ENCODE data around the gene BTG4. TPM values are rescaled to one million over a fixed set of nuclear protein-coding genes. Genes with fewer than 3 reads are reported as not detected.

Gene BTG4
- total RNA-seq, 4 donors from 2014 or later = not detected

DNA sequence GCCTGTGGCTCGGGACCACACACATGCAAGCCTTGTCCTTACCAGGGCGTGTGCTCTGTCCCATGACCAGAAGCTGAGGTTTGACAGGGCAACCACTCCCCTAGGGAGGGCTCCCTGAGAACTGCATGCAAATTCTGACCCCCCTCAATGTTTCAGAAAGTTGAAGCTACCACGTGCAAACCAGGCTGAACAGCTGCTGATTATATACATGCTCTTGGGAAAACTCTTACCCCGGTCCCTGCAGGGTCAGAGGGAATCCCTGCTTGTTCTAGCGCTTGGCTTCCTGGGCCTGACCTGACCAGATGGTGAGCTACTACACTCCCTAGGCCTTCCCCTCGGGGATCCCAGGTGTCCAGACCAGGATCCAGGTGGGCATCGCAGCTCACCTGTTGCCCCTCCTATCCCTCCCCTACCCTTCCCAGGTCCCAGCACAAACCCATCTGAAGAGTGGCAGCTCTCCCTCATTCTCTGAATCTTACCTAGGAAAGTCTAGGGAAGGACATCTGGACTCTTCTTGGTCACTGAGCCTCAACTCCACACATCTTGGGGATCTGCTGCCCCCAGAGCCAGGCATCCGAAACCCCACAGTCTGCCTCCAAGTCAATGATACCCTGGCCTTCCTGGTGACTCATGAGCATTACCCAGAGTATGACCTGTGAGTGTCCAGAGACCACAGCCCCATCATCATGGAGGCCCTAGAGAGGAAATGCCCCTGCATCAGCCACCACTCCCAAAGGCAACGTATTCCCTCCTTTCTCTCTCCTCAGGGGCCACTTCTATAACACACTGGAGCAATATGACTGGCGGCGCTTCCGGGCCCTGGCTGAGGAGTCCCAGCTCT lies 61.5 kb downstream of the BTG4 start:
- WGBS, 2 donors (ENCODE audit: low coverage in 1 of 2) = 90% methylated on average over 6 of the region's 12 CpGs; no CpG with 5 or more reads in 1 of the 2 donors
- TF ChIP-seq POLR2A (IDR thresholded peaks at IDR 0.05) (no peak), POLR2AphosphoS5 (IDR thresholded peaks at IDR 0.05) (no peak), EP300 (IDR thresholded peaks at IDR 0.05) (no peak)
- TF ChIP-seq, protein P1, sequence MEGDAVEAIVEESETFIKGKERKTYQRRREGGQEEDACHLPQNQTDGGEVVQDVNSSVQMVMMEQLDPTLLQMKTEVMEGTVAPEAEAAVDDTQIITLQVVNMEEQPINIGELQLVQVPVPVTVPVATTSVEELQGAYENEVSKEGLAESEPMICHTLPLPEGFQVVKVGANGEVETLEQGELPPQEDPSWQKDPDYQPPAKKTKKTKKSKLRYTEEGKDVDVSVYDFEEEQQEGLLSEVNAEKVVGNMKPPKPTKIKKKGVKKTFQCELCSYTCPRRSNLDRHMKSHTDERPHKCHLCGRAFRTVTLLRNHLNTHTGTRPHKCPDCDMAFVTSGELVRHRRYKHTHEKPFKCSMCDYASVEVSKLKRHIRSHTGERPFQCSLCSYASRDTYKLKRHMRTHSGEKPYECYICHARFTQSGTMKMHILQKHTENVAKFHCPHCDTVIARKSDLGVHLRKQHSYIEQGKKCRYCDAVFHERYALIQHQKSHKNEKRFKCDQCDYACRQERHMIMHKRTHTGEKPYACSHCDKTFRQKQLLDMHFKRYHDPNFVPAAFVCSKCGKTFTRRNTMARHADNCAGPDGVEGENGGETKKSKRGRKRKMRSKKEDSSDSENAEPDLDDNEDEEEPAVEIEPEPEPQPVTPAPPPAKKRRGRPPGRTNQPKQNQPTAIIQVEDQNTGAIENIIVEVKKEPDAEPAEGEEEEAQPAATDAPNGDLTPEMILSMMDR (IDR thresholded peaks at IDR 0.05) = no peak
- H3K4me1 ChIP-seq = no peaks in the 10 kb centered on the region

DNA sequence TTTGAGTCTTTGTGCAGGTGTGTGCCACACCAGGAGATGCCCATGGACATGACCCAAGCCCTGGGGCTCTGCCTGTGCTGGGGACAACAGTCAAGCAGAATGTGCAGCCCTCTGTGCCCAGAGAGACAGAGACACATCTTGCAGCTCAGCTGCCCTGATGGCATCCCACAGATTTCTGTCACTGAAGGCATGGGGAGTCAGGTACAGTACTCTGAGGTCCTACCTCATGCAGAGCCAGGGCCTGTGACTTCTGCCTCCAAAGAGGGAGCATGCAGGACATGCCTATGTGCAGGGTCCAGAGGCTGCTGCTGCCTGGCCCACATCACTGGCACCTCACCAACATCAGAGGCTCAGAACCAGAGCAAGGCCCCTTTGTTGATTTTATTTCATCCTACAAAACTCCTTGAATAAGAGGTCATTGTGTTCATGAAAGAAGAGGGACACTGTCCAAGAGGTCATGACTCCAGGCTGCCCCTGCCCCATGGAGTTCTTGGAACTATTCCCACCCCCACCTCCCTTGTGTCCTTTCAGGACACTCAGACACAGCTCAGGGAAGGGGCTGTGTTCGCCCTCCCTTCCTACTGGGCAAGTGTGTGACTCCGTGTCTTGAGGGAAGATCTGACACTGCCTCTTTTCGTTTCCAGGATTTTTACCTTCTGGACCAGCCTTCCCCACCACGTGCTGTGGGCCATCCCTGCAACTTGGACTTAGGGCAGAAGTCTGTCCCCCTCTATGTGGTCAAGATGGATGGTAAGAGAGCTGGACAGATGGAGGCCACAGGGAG lies 62.3 kb downstream of the BTG4 start:
- Histone ChIP-seq H3K4me3 (no peak overlapping the region), H3K9me3 (no peaks in the 10 kb centered on the region), H3K27ac (no peak overlapping the region), H3K36me3 (no peaks in the 10 kb centered on the region), H3K4me1 (no peaks in the 10 kb centered on the region), H3K27me3 (peaks cover 25% of the 10 kb centered on the region)
- whole genome bisulfite sequencing, 2 donors (ENCODE audit: low coverage in 1 of 2) = 83% methylated on average over 3 of the region's 4 CpGs; no CpG with 5 or more reads in 1 of the 2 donors
- TF ChIP-seq EP300 (IDR thresholded peaks at IDR 0.05) (no peak), POLR2A (IDR thresholded peaks at IDR 0.05) (no peak), POLR2AphosphoS5 (IDR thresholded peaks at IDR 0.05) (no peak)
- TF ChIP-seq, protein P1 (IDR thresholded peaks at IDR 0.05) = no peak
- no peak for ATAC-seq

More for the DNA sequence above, 61.5 kb downstream of the BTG4 start:
- Histone ChIP-seq H3K9me3 (no peaks in the 10 kb centered on the region), H3K27ac (no peak overlapping the region), H3K4me3 (no peak overlapping the region), H3K27me3 (peaks cover 25% of the 10 kb centered on the region), H3K36me3 (no peaks in the 10 kb centered on the region)
- no peak for ATAC-seq

DNA sequence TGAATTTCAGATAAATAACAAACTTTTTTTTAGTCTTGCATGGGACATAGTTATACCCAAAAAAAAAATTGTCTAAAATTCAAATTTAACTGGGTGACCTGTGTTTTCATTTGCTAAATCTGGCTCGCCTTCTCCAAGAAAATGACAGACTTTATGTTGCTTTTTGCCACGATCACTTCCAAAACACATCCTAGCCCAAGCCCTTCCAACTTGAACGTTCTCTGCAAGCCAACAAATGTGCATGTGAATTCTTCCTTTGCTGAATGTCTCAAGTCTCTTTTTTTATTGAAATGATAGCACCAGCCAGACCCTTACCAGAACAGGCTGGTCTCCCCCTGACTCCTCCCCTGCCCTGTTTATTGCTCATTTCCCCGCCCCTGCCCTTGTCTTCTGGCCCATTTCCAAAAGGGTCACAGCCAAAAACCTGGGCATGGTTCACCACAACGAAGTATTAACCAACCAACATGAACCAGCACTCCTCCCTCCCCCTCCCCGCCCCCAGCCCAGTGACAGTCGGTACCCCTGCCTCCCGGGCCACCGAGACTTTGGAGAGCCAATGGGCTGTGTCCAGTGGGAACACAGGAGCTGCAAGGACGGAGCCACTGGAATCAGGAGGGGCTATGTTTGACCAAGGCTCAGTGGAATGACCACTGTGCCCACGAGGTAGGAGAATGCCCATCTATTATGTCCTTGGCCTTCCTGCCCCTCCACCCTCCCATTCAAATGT lies 63.2 kb downstream of the BTG4 start:
- H3K4me1 ChIP-seq = no peaks in the 10 kb centered on the region
- H3K4me3 ChIP-seq = no peak overlapping the region
- WGBS, 2 donors (ENCODE audit: low coverage in 1 of 2) = 71 to 77% methylated on average over 3 to 4 of the region's 11 CpGs
- H3K36me3 ChIP-seq = no peaks in the 10 kb centered on the region
- TF ChIP-seq, protein P1 (IDR thresholded peaks at IDR 0.05) = no peak
- no peak for TF ChIP-seq POLR2AphosphoS5 (IDR thresholded peaks at IDR 0.05)
- TF ChIP-seq EP300 (IDR thresholded peaks at IDR 0.05) = no peak
- TF ChIP-seq POLR2A (IDR thresholded peaks at IDR 0.05) = no peak
- peaks cover 25% of the 10 kb centered on the region for H3K27me3 ChIP-seq
- no peak for ATAC-seq
- no peak overlapping the region for H3K27ac ChIP-seq
- H3K9me3 ChIP-seq = no peaks in the 10 kb centered on the region

DNA sequence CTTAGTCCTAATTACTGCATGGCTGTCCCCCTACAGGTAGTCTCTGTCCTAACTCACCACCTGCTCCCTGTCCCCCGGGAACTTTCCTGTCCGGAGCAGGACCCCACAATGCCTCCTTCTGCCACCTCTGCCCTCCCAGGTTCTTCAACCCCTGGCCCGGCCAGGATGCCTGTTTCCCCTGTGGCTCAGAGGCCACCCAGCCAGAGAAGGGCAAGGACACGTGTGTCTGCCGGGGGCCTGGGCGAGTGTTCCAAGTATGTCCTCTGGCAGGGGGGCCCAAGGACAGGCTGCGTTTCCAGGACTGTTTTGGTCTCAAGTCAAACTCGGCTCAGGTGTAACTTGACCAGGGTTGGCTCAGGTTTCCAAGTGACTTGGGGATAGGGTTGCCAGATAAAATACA lies 63.8 kb downstream of the BTG4 start:
- H3K4me3 ChIP-seq = no peak overlapping the region
- no peak for TF ChIP-seq EP300 (IDR thresholded peaks at IDR 0.05)
- TF ChIP-seq, protein P1 (IDR thresholded peaks at IDR 0.05) = no peak
- TF ChIP-seq POLR2AphosphoS5 (IDR thresholded peaks at IDR 0.05) = no peak
- no peak for TF ChIP-seq POLR2A (IDR thresholded peaks at IDR 0.05)
- no peaks in the 10 kb centered on the region for H3K36me3 ChIP-seq
- H3K4me1 ChIP-seq = no peaks in the 10 kb centered on the region
- peaks cover 25% of the 10 kb centered on the region for H3K27me3 ChIP-seq
- WGBS, 2 donors (ENCODE audit: low coverage in 1 of 2) = 75 to 77% methylated on average over 3 to 8 of the region's 8 CpGs
- no peak for ATAC-seq
- H3K9me3 ChIP-seq = no peaks in the 10 kb centered on the region
- no peak overlapping the region for H3K27ac ChIP-seq

All from gastroesophageal sphincter (tissue), 4 donors.